SW480 (cell line): Measurements from ENCODE around the gene KHK.
A peak's percentile ranks its signal among the peaks of the same experiment; 100 is the strongest.

Experiments used
- DNase-seq: peaks from one replicate; pipeline ENCODE4 v3.0.0-alpha.2; 2016; ENCODE audit warnings: low spot score

Gene KHK

GRCh38 chr2:27086724-27087593 is at the start of gene KHK:
Gene KHK, plus strand, starts transcription at chr2:27086772. Its CDS starts 488 bp downstream, at chr2:27087260.
- peak; percentile 70 for DNase-seq

GRCh38 chr2:27038012-27038411 is 48.6 kb upstream of the KHK start:
- no peak for DNase-seq

GRCh38 chr2:27038631-27039339 is 47.8 kb upstream of the KHK start:
- DNase-seq = no peak

GRCh38 chr2:27039426-27039825 is 47.1 kb upstream of the KHK start:
- DNase-seq = no peak

- no peak for DNase-seq
These were observed 46.7 kb upstream of the KHK start for GRCh38 chr2:27039871-27040270.

GRCh38 chr2:27040282-27040681 is 46.3 kb upstream of the KHK start:
- DNase-seq = no peak

- no peak for DNase-seq
These were observed 44.8 kb upstream of the KHK start for GRCh38 chr2:27041752-27042151.

GRCh38 chr2:27042159-27042661 is 44.4 kb upstream of the KHK start:
- DNase-seq = no peak

GRCh38 chr2:27042985-27043634 is 43.5 kb upstream of the KHK start:
- no peak for DNase-seq

- no peak for DNase-seq
These were observed 36.9 kb upstream of the KHK start for GRCh38 chr2:27049422-27050280.

- peak; percentile 99 for DNase-seq
These were observed 36.1 kb upstream of the KHK start for GRCh38 chr2:27050281-27050995.

- DNase-seq = peak; percentile 96
These were observed 35.3 kb upstream of the KHK start, which contains the start of gene AGBL5 for GRCh38 chr2:27050996-27051901. Gene AGBL5, plus strand, starts transcription at chr2:27051668. Its CDS starts 1,291 bp downstream, at chr2:27052959.

- DNase-seq = peak; percentile 47
These were observed 34.5 kb upstream of the KHK start for GRCh38 chr2:27051902-27052645.

GRCh38 chr2:27053321-27053720 is 33.3 kb upstream of the KHK start:
- no peak for DNase-seq

GRCh38 chr2:27053776-27054175 is 32.8 kb upstream of the KHK start:
- no peak for DNase-seq

- no peak for DNase-seq
These were observed 31.9 kb upstream of the KHK start for GRCh38 chr2:27054721-27055120.

- no peak for DNase-seq
These were observed 29.4 kb upstream of the KHK start for GRCh38 chr2:27057184-27057583.

- DNase-seq = no peak
These were observed 28.4 kb upstream of the KHK start for GRCh38 chr2:27058210-27058609.
